Measurements from ENCODE around the gene RYR1. TPM values are rescaled to one million over a fixed set of nuclear protein-coding genes. Genes with fewer than 3 reads are reported as not detected.

The RYR1 gene
- under 0.01 TPM in 2 replicates for total RNA-seq

- Histone ChIP-seq H3K79me2 (ENCODE audit: insufficient read depth, low read length) (no peaks in the 10 kb centered on the region), H3K4me3 (ENCODE audit: insufficient read depth, low read length) (no peak within 1 kb of the TSS), H2AFZ (ENCODE audit: low read length) (no peak within 1 kb of the TSS), H3K9me3 (ENCODE audit: low read depth, low read length) (no peaks in the 10 kb centered on the region), H3K27me3 (ENCODE audit: insufficient read depth, low read length) (peaks cover 7% of the 10 kb centered on the region), H3K4me1 (ENCODE audit: insufficient read depth, low read length) (no peaks in the 10 kb centered on the region), H3K27ac (ENCODE audit: low read depth, low read length) (no peak within 1 kb of the TSS), H4K20me1 (ENCODE audit: insufficient read depth, low read length) (no peaks in the 10 kb centered on the region), H3K4me2 (ENCODE audit: insufficient read depth, low read length) (no peak within 1 kb of the TSS), H3K36me3 (ENCODE audit: insufficient read depth, low read length) (no peaks in the 10 kb centered on the region)
- TF ChIP-seq, protein P1, sequence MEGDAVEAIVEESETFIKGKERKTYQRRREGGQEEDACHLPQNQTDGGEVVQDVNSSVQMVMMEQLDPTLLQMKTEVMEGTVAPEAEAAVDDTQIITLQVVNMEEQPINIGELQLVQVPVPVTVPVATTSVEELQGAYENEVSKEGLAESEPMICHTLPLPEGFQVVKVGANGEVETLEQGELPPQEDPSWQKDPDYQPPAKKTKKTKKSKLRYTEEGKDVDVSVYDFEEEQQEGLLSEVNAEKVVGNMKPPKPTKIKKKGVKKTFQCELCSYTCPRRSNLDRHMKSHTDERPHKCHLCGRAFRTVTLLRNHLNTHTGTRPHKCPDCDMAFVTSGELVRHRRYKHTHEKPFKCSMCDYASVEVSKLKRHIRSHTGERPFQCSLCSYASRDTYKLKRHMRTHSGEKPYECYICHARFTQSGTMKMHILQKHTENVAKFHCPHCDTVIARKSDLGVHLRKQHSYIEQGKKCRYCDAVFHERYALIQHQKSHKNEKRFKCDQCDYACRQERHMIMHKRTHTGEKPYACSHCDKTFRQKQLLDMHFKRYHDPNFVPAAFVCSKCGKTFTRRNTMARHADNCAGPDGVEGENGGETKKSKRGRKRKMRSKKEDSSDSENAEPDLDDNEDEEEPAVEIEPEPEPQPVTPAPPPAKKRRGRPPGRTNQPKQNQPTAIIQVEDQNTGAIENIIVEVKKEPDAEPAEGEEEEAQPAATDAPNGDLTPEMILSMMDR (IDR thresholded peaks at IDR 0.05; ENCODE audit: extremely low read depth, low read depth, low read length), result no peak
- DNase-seq (ENCODE audit: insufficient read length, low spot score, missing footprints), result peak; percentile 90
Observed at GRCh38 chr19:38433268-38433733, at the start of gene RYR1. RYR1 (plus strand) TSS chr19:38433691; CDS start chr19:38433830, 139 bp downstream.

DNA sequence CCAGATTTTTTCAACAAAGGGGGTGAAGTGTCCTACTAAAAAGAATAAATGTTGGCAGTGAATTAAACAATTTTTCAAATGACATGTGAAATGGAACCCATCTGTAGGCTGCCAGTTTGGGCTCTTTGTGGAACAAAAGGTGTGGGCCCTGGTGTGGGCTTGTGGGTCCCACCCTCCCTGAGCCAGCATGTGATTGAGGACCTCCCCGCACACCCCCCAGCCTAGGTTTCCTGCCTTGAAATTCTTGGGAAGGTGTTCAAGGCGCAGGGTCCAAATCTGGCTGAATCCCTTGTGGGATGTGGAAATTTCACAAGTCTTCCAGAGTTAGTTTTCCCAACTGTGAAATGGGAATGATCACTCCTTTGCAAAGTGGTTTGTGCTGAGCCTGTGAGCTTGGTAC is 49.7 kb upstream of the RYR1 start:
- Histone ChIP-seq H3K27ac (ENCODE audit: low read depth, low read length) (no peak overlapping the region), H3K4me1 (ENCODE audit: insufficient read depth, low read length) (peaks cover 4% of the 10 kb centered on the region), H4K20me1 (ENCODE audit: insufficient read depth, low read length) (peaks cover 39% of the 10 kb centered on the region), H3K9me3 (ENCODE audit: low read depth, low read length) (no peaks in the 10 kb centered on the region), H3K36me3 (ENCODE audit: insufficient read depth, low read length) (peaks cover 54% of the 10 kb centered on the region), H2AFZ (ENCODE audit: low read length) (no peak overlapping the region), H3K79me2 (ENCODE audit: insufficient read depth, low read length) (peaks cover 28% of the 10 kb centered on the region), H3K4me3 (ENCODE audit: insufficient read depth, low read length) (no peak overlapping the region), H3K27me3 (ENCODE audit: insufficient read depth, low read length) (no peaks in the 10 kb centered on the region), H3K4me2 (ENCODE audit: insufficient read depth, low read length) (no peak overlapping the region)
- peak; percentile 61 for DNase-seq (ENCODE audit: insufficient read length, low spot score, missing footprints)
- TF ChIP-seq, protein P1 (IDR thresholded peaks at IDR 0.05; ENCODE audit: extremely low read depth, low read depth, low read length), result no peak

DNA sequence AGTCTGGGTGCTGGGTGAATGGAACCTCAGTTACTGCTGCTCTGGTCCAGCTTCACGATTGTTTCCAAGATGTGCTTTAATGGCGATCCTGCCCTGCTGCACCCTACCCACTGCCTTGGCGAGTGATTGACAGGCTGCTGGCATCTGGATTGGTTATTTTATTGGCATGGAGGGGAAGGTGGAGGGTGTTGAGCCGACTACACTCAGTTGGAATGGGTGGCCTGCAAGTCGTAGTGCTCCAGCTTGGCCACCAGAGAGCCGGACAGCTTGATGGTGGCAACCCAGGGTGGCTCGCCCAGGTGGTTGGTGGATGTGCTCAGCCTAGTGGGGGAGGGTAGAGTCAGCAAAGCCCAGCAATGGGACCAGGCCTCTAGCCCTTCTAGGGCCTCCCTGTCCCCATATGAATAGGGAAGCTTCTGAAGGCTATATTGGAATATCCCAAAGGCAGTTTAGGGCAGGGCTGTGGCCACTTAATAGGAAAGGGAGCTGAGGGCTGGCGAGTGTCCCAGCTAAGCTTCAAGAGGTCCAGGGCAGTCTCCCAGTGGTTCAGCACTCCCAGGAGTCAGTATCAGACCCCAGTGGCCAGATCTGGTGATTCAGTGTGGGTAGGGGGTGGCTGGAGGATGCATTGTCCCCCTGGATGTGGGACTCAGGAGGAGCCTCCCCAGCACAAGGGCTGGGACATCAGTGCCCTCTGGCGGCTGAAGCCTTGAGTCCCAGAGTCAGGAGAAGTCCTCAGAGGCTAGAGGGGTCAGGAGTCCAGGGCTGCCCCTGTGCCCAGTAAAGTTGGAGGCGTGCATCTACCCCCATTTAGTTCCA is 49.1 kb upstream of the RYR1 start:
- Histone ChIP-seq H3K36me3 (ENCODE audit: insufficient read depth, low read length) (peaks cover 48% of the 10 kb centered on the region), H3K27ac (ENCODE audit: low read depth, low read length) (no peak overlapping the region)
- peak; percentile 87 for DNase-seq (ENCODE audit: insufficient read length, low spot score, missing footprints)

More for the DNA sequence above, 49.1 kb upstream of the RYR1 start:
- H3K4me2 ChIP-seq (ENCODE audit: insufficient read depth, low read length), result no peak overlapping the region
- no peak overlapping the region for H2AFZ ChIP-seq (ENCODE audit: low read length)
- peaks cover 7% of the 10 kb centered on the region for H3K4me1 ChIP-seq (ENCODE audit: insufficient read depth, low read length)
- H3K27me3 ChIP-seq (ENCODE audit: insufficient read depth, low read length), result no peaks in the 10 kb centered on the region
- TF ChIP-seq, protein P1 (IDR thresholded peaks at IDR 0.05; ENCODE audit: extremely low read depth, low read depth, low read length), result peak; percentile 35
- H3K79me2 ChIP-seq (ENCODE audit: insufficient read depth, low read length), result peaks cover 27% of the 10 kb centered on the region
- H4K20me1 ChIP-seq (ENCODE audit: insufficient read depth, low read length), result peaks cover 33% of the 10 kb centered on the region
- no peak overlapping the region for H3K4me3 ChIP-seq (ENCODE audit: insufficient read depth, low read length)
- no peaks in the 10 kb centered on the region for H3K9me3 ChIP-seq (ENCODE audit: low read depth, low read length)
